Cardiac muscle cell (in vitro differentiated cells and primary cell): ENCODE measurements around the gene KCNQ5. TPM values are rescaled to one million over a fixed set of nuclear protein-coding genes. Genes with fewer than 3 reads are reported as not detected.

Source experiments
- DNase-seq, 2 donors: peaks; one replicate each; pipeline versions ENCODE4 v3.0.0 to v3.0.0-alpha.2; 2010 to 2017; ENCODE audit warnings: low read depth in 1 of 2, low spot score in 1 of 2
- H3K27ac ChIP-seq: fragments of 200-600 bp; sonication (generic); 2 replicates; pipeline ENCODE4 v1.5.1; 2016
- H3K27me3 ChIP-seq: fragments of 200-600 bp; sonication (generic); 2 replicates; pipeline ENCODE4 v1.6.0; 2016; ENCODE audit warnings: control low read depth
- H3K36me3 ChIP-seq: fragments of 200-600 bp; sonication (generic); 2 replicates; pipeline ENCODE4 v1.5.1; 2016; ENCODE audit warnings: control low read depth
- H3K4me1 ChIP-seq: fragments of 200-600 bp; sonication (generic); 2 replicates; pipeline ENCODE4 v1.8.1; 2017; ENCODE audit warnings: low read depth, mild to moderate bottlenecking, mixed run types
- H3K4me3 ChIP-seq: fragments of 200-600 bp; sonication (generic); 2 replicates; pipeline ENCODE4 v1.5.1; 2016; ENCODE audit warnings: mild to moderate bottlenecking
- H3K9me3 ChIP-seq: fragments of 200-600 bp; sonication (generic); 2 replicates; pipeline ENCODE4 v1.5.1; 2017; ENCODE audit warnings: low read depth, mild to moderate bottlenecking, control low read depth
- polyA plus RNA-seq: library from polyadenylated mRNA; unstranded; fragments of >200 nt; fragmentation: Nextera tagmentation; extraction: Ambion mirVana; gene quantifications from 2 replicates; pipeline ENCODE4 v1.2.1, GENCODE V29; 2016
- total RNA-seq: library from RNA; depleted of rRNA; stranded (reverse); fragments of >200 nt; gene quantifications from 2 replicates; pipeline ENCODE4 v1.2.3, GENCODE V29; 2016
- TF ChIP-seq, protein P1 (sequence below): IDR thresholded peaks from 2 replicates; pipeline ENCODE4 v1.5.1; 2012; ENCODE audit warnings: low read depth, mild to moderate bottlenecking, low read length

KCNQ5 gene
- total and polyA plus RNA-seq, 2 experiments from 2014 or later, result 31.4 to 45.4 TPM

- no peaks in the 10 kb centered on the region for H3K27me3 ChIP-seq
- TF ChIP-seq, protein P1, sequence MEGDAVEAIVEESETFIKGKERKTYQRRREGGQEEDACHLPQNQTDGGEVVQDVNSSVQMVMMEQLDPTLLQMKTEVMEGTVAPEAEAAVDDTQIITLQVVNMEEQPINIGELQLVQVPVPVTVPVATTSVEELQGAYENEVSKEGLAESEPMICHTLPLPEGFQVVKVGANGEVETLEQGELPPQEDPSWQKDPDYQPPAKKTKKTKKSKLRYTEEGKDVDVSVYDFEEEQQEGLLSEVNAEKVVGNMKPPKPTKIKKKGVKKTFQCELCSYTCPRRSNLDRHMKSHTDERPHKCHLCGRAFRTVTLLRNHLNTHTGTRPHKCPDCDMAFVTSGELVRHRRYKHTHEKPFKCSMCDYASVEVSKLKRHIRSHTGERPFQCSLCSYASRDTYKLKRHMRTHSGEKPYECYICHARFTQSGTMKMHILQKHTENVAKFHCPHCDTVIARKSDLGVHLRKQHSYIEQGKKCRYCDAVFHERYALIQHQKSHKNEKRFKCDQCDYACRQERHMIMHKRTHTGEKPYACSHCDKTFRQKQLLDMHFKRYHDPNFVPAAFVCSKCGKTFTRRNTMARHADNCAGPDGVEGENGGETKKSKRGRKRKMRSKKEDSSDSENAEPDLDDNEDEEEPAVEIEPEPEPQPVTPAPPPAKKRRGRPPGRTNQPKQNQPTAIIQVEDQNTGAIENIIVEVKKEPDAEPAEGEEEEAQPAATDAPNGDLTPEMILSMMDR, result no peak
- no peak overlapping the region for H3K4me3 ChIP-seq
- no peaks in the 10 kb centered on the region for H3K36me3 ChIP-seq
- H3K9me3 ChIP-seq, result no peaks in the 10 kb centered on the region
- H3K27ac ChIP-seq, result no peak overlapping the region
- H3K4me1 ChIP-seq, result peaks cover 5% of the 10 kb centered on the region
- no peak for DNase-seq
Measured at GRCh38 chr6:73049971-73050594, 428.2 kb downstream of the KCNQ5 start.

- TF ChIP-seq, protein P1, result no peak
- Histone ChIP-seq H3K4me1 (peaks cover 1% of the 10 kb centered on the region), H3K36me3 (no peaks in the 10 kb centered on the region), H3K4me3 (no peak overlapping the region), H3K27me3 (no peaks in the 10 kb centered on the region), H3K9me3 (no peaks in the 10 kb centered on the region), H3K27ac (no peak overlapping the region)
- DNase-seq, result no peak
Measured at GRCh38 chr6:73050706-73051105, 428.8 kb downstream of the KCNQ5 start.

DNA sequence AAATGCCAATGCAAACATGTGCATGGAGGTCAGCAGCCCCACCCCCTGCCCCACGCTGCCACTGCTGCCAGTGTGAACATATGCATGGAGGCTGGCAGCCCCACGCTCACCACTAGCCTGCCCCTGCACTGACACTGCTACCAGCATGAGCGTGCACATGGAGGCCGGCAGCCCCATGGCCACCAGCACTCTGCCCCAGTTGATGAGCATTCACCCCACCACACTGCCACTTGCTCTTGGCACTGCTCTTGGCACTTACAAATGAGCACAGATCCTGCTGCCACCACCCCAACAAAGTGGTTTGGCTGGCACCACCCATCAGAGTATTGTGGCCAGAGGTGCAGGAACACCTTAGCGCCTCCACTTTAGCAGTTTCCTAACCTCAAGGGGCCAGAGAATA, 429.3 kb downstream of the KCNQ5 start:
- H3K27me3 ChIP-seq, result no peaks in the 10 kb centered on the region
- H3K4me1 ChIP-seq, result no peaks in the 10 kb centered on the region
- peak overlapping the region; percentile 23 for H3K27ac ChIP-seq
- no peaks in the 10 kb centered on the region for H3K36me3 ChIP-seq
- no peak overlapping the region for H3K4me3 ChIP-seq
- no peaks in the 10 kb centered on the region for H3K9me3 ChIP-seq
- TF ChIP-seq, protein P1, result no peak
- DNase-seq, result no peak

DNA sequence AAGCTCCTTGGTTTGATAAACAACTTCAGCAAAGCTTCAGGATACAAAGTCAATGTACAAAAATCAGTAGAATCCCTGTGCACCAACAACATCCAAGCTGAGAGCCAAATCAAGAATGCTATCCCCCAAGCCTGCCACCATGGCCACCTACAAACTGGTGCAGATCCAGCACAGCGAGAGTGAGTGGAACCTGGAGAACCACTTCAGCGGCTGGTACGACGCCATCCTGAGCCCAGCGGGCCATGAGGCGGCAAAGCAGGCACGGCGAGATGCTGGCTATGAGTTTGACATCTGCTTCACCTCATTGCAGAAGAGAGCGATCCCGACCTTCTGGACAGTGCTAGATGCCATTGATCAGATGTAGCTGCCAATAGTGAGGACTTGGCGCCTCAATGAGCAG, 433.1 kb downstream of the KCNQ5 start:
- Histone ChIP-seq H3K4me3 (no peak overlapping the region), H3K4me1 (no peaks in the 10 kb centered on the region), H3K36me3 (no peaks in the 10 kb centered on the region), H3K9me3 (no peaks in the 10 kb centered on the region), H3K27ac (no peak overlapping the region), H3K27me3 (no peaks in the 10 kb centered on the region)
- TF ChIP-seq, protein P1, result no peak
- DNase-seq, result no peak

- Histone ChIP-seq H3K4me3 (no peak overlapping the region), H3K36me3 (no peaks in the 10 kb centered on the region), H3K9me3 (no peaks in the 10 kb centered on the region), H3K4me1 (no peaks in the 10 kb centered on the region), H3K27ac (no peak overlapping the region), H3K27me3 (no peaks in the 10 kb centered on the region)
- TF ChIP-seq, protein P1, result no peak
- DNase-seq, result peak in 1 of 2 donors; percentile 41
Measured at GRCh38 chr6:73058736-73059135, 436.9 kb downstream of the KCNQ5 start.

- H3K36me3 ChIP-seq, result no peaks in the 10 kb centered on the region
- H3K9me3 ChIP-seq, result no peaks in the 10 kb centered on the region
- no peak overlapping the region for H3K4me3 ChIP-seq
- TF ChIP-seq, protein P1, result no peak
- no peak for DNase-seq
- H3K27me3 ChIP-seq, result no peaks in the 10 kb centered on the region
- H3K4me1 ChIP-seq, result no peaks in the 10 kb centered on the region
- no peak overlapping the region for H3K27ac ChIP-seq
Measured at GRCh38 chr6:73062130-73062529, 440.3 kb downstream of the KCNQ5 start.
